Medulla oblongata (tissue), 1 donor: ENCODE measurements around the gene TSC2.

Source experiments
- DNase-seq: peaks from one replicate; pipeline ENCODE4 v3.0.0-alpha.2; 2015; ENCODE audit errors: extremely low spot score

TSC2 gene

DNA sequence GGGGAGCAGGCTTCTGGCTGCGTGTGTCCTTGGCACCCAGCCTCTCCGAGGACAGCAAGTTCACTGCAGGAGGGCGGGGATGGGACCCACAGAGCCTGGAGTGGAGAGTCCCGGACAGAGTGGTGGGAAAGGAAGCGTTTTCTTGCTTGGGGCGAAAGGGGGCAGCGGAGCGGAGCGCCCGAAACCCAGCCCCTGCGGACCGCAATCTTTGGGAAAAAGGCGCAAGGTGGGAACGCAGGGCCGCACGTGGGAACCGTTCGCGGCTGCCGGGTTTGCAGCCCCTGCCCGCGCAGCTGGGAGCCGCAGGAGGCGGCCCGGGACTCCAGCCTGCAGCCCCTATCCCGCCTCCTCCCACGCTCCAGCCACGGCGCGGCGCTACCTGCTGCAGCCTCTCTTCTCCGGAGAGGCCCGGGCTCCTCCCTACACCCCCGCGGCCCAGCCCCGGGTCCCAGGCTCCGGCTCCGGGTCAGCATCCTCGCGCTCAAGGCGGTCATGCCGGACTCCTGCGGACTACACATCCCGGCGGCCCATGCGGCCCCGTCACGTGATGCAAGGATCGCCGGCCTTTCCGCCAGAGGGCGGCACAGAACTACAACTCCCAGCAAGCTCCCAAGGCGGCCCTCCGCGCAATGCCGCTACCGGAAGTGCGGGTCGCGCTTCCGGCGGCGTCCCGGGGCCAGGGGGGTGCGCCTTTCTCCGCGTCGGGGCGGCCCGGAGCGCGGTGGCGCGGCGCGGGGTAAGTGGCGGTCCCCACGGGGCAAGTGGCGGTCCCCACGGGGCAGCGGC is at the start of gene TSC2, which contains the start of gene NTHL1:
TSC2 (plus strand) TSS at position 656 of the 786 bp plus-strand sequence. CDS start 631 bp downstream, outside the sequence.
NTHL1 (minus strand) TSS at position 505 of the 786 bp plus-strand sequence; CDS start at position 494, 11 bp downstream.
- peak; percentile 97 for DNase-seq

DNA sequence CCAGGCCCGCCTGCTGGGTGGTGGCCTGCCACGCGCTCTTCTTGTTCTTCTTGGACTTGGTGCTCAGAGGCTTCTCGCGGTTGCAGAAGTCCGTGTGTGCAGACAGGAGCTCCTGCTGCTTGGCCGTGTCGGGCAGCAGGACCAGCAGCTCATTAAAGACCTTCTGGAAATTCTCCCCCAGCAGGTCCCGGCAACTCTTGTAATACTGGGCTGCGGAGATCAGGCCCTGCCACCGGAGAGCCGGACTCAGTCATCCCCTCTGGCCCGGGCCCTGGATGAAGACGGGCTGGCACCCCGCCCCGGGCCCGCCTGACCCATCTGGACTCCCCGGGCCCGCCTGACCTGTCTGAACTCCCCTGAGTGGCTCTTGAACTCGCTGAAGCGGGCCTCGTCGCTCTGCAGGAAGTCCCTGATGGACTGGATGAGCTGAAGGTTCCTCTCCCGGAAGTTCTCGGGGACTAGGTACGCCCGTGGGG is 49.4 kb upstream of the TSC2 start:
- no peak for DNase-seq

DNA sequence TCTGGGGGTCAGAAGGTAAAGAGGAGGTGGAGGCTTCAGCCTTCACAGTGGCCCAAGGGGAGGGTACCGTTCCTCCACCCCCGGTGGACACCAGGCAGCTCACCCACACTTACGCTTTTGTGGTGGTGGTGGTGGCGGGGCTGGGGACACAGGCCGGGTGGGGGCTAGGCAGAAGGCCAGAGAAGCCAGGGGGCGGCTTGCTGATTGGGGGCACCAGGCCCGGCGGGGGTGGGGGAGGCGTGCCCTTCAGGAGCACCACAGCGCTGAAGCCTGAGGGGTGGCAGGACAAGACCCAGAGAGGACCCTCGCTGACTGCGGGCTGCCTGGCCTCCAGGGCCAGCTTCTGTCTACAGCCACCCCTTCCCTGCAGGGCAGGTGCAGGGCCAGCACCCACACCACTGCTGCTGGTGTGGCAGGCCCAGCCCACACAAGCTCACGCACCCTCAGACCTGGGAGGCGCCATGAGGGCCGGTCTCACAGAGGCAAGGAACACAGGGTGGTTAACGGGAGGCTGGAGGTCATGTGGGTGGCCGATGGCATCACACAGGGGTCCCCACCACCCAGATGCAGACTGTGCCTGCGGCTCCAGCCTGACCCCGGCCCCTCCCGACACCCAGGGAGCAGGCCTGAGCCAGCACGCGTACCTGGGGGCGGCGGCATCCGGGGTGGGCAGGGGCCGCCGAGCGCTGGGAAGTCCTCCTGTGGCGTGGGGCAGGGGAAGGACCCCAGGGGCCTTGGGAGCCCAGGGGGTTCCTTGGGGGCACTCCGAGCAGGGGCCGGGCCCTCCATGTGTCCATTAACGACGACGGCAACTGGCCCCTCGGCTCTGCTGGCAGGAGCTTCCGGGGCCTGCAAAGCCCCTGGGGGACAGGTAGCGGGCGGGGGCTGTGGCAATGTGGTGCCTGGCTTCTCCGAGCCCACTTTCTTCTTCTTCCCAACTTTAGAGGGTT is 48.7 kb upstream of the TSC2 start:
- no peak for DNase-seq

DNA sequence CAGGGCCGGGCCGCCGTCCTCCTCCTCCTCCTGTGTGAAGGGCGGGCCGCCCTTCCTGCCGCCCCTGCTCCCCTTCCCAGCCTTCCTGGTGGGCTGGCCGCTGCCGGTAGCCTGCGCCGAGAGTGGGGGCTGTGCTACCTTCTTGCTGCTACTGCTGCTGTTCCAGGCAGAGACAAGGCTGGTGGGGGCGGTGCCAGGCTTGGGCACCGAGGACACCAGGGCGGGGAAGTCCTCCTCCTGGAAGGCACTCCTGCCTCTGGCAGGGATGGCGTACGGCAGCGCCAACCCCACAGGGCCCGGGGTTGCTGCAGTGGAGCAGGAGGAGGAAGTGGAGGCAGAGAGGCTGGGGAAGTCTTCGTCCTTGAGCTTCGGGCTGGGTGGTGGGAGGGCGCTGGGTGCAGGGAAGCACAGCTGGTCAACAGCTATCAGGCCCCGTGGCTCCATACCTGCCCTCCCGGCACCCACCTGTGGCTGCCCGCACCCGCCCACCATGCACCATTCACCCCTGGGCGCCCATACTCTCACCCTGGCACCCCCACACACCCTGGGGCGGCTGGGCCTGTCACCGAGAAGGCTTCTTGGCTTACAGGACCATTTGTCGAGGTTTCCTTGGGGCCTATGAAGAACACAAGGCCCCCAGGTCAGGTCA is 47.8 kb upstream of the TSC2 start:
- DNase-seq, result no peak

DNA sequence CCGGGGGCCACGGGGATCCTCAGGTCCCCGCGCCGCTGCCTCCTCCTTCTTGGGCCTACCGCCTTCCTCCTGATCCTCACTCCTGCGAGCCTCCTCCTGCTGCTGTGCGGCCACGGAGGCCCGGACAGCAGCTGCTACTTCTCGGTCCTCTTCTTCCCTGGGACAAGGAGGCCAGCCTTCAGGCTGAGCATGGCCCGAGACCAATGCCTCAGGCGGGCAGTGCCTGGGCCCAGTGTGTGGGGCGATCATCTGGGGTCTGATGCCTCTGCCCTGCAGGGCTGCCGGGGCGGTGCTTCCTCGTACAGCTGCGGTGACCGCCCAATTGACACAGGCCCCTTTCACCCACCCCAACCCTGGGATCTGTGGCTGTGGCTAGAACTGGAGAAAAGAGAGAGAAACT is 46.8 kb upstream of the TSC2 start:
- no peak for DNase-seq

DNA sequence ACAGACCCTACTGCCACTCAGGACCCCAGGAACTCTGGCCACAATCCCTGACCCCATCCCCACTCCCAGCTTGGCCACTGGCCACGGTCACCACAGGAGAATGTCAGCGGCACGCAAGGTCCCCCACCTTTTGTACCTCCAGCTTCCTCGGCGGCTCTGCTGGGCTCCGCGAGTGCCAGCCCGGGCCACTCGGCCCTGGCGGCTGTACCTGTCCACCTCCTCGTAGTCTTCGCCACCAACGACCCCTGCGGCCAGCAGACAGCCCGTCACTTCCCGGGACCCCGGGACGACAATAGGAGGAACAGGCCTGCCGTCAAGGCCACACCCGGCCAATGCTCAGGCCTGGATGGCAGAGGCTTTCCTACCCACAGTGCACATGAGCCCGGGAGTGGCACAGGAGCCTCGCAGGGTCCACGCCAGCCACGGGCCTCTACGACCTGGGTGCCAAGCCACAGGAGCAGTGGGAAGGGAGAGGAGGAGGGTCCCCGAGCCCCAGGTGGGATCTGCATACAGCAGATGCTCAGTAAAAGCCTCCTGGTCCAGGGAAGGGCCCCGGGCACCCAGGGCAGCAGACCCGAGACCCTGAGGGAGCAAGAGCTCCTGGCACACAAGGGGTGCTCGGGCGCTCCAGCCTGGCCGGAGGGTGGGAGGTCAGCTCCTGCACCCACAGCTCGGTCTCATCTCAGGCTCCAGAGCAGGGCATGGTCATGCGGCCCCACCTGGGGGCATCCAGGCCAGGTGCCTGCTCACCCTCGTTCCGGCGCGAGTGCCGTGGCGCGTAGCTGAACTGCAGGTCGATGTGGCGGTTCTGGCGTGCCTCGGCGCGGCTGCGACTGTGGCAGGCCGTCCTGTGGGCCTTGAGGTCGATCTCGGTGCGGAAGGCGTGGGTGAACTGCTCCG is 46.1 kb upstream of the TSC2 start:
- DNase-seq, result no peak

DNA sequence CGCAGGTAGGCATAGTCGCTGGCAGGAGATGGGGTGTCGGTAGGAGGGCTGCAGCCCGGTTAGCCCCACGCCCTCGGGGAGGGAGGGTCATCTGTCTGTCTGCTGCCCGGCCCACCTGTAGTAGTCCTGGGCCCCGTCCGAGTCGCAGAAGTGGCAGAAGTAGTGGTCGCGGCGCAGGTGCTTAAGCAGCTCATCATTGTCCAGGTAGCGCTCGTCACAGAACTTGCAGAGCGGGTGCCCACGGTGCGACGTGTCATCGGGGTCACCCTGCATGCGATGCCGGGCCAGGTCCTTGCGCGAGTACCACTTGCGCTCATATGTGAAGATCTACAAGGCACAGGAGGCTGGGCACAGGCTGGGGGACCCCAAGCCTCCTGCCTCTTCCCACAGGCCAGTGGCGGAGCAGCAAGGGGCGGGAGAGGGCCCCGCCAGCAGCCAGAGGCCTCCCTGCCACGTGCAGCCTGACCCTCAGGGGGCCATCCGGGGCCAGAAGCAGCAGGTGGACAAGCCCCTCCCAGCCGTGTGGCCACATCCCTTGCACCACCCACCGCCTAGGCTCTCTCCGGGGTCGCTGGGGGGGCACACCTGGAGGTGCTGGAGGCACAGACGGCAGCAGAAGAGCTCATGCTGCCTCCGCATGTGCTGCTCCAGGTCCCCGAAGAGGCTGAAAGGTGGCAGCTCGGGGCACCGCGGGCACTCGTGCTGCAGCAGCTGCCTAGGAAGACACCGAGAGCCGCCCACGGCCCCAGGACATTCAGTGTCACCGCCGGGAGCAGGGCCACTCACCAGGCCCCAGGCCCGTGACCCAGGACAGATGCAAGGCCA is 45.2 kb upstream of the TSC2 start:
- no peak for DNase-seq

DNA sequence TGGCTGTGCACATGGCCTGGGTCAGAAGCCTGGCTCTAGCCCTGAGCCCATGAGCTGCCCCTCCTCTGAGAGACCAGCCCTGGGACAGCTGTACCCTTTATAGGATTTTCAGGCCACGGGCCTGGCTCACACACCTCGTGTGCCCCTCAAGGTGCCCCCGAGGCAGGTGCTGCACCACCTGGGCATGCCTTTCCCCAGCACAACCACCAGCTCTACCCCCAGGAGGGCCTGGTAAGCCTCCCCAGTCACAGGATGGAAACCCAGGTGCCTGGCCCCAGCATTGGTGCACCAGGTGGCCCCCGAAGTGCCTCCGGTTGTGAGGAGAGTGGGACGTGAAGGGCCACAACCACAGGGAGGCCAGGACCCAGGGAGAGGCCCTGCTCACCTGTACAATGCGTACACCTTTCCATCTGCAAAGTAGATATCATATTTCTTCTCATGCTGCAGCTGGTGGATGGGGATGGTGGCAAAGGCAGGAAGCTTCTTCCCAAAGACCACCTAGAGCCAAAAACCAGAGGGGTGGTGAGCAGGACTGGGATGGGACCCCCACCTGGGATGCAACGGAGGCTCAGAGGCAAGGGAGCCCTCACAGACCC is 44.5 kb upstream of the TSC2 start:
- DNase-seq, result no peak

DNA sequence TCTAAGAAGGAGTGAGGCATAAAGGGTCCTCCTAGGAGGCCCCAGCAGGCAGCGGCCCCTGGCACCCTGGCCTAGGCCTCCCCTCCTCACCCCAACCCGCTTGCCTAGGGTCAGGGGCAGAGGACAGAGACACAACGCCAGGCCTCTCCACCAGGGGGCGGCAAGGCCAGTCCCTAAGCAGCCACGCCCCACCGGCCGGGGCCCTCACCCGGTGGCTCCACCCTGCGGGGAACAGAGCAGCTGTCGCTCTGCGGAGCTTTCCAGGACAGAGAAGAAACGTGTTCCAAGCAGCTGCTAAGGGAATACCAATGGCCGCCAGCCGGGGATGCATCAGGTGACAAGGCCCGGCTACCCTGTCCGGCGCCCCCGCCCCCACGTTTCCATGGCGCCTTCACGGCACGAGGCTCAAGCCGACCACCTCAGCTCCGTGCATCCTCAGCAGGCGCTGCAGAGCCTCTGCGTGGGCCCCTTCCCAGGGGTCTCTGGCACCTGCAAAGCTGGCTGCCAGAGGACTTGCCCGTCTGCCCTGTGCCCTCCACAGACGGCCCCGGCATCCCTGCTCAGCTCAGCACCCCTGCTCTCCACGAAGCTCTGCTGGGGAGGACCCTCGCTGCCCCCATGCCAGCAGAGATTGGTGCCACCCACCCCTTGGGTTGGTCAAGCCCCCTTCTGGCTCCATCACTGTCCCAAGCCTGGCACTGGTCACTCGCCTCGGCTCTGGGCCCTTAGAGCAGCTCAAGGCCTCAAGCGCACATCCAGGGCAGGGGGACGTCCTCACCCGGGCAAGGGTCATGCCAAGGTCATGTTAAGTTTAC is 43.8 kb upstream of the TSC2 start:
- peak; percentile 82 for DNase-seq

DNA sequence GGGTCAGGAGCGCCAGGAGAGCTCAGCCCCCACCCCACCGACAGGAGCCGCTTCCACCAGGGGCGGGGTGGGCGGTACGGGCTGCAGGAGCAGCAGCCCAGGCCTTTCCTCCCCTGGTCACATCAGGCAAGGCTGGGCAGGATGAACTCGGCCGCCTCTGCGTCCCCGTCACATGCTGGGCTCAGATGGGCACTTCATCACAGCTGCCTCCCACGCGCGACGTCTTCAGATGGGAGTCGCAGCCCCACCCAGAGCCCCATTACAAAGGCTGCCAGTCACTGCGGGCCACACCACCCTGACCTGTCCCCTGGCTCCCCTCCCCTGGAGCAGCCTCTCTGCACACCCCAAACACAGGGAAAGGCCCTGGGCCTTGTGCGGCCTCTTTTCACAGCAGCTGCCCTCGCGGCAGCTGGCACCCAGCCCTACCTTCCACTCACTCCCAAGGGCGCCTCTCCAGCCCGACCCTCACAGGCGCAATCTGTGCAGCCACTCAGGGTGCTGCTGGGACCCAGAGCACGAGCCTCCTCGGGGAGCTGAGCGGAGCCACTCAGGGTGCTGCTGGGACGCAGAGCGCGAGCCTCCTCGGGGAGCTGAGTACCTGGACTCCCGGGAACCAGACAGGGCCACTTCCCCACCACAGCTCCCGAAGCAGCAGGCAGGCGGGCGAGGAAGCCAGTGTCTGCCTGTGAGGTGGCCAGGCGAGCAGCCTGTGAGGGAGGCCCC is 42.8 kb upstream of the TSC2 start:
- no peak for DNase-seq

DNA sequence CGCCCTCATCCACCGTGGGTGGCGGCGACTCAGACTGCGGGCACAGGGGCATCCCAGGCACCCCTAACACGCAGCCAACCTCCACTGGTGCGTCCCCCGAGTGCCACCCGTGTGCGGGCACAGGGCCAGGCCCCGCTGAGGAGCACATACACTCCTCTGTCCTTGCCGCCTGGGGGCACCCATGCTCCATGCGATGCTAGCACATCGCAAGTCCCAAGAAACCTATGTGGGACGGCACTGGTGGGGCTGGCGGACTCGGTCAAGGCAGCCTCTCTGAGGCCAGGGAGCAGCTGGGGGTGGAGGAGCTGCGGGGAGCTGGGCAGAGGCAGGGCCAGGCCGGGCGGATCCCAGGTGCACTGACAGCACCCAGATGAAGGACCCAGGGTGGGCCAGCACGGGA is 42.1 kb upstream of the TSC2 start:
- no peak for DNase-seq

DNA sequence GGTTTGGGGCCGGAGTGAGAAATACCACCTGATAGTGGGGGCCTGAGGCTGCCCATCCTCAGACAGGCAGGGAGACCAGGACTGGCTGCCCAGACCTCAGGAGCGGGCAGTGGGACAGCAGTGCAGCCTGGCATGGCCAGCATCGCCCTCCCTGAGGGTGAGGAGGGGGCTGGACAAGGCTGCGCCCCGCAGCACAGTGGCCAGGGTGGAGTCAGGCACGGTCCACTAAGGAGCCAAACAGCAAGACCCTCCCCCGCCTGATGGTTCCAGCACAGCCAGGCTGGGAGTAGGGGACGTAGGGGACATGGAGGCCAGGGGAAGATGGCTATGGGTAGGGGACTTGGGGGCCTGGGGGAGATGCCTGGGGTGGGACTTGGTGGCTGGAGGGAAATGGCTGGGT is 41.5 kb upstream of the TSC2 start:
- no peak for DNase-seq

DNA sequence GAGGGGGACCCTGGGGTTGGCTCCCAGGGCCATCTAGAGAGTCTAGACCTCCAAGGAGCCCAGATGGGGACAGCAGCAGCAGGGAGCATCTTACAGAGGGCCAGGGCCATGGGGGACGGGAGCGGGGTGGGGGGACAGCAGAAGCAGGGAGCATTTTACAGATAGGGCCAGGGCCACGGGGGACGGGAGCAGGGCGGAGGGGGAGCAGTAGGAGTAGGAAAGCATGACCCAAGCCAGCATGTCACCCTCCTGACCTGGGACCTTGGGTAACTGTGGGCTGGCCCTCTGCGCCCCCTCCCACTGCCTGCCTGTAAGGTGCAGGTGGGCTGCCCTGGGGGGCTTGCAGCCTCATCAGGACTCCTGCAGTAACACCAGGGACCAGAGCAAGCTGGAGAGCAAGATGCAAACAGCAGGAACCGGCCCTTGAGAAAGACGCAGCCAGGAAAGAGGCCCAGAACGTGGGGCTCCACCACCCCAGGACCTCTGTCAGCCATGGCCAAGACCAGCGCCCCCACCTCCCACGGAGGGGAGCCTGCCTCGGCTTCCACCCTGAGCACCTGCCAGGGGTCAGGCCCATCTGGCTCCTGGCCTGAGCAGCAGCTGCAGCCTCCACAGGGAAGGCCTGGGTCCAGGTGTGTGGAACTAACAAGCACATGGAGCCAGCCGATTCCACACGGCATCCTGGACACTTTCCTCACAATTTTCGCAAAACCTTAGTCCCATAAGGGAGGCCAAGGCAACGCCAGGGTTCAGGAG is 40.5 kb upstream of the TSC2 start:
- no peak for DNase-seq

DNA sequence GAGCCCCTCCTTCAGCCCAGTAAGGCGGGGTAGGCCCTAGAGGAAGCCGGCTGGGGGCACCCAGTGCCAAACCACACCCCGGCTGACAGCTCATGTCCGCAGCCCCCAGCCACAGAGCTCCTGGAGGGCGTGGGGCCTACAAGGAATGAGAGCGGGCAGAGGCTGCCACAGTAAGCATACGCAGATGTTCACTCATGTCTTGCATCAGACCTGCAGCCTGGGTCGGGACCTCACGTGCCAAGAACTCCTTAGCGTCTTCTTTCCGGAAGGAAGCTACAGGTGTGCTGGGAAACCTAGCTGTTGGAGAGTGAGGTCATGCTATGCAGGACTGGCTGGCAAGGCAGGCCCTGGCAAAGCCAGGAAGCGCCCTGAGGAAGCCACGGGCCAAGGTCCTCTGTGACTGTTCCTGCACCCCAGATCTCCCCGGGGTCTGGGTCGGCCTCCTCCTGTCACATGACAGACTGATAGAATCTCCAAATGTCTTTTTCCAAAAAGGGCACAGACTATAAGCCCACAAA is 39.7 kb upstream of the TSC2 start:
- no peak for DNase-seq

DNA sequence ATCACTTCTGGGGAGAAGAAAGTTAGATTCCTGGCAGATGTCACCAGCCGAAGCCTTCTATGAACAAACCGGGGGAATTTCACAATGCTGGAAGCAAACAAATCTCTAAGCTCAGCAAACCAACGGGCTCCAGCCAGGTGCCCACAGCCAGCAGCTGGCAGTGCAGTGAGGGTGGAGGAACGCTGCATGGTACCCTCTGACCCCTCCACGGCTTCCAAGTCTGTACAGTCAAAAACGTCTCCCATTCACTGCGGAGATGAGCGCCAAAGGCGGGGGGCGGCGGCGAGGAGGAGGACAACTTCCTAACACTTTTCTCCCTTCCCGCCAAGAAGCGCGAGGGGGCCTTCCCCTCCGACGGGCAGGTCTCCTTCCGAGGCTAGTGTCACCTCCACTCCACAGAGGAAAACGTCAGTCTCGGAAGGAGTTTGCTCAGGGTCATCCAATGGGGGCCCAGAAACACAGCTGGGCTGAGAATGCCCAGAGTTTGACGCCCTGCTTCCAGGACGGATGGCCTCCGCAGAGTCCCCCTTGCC is 39.1 kb upstream of the TSC2 start:
- no peak for DNase-seq

DNA sequence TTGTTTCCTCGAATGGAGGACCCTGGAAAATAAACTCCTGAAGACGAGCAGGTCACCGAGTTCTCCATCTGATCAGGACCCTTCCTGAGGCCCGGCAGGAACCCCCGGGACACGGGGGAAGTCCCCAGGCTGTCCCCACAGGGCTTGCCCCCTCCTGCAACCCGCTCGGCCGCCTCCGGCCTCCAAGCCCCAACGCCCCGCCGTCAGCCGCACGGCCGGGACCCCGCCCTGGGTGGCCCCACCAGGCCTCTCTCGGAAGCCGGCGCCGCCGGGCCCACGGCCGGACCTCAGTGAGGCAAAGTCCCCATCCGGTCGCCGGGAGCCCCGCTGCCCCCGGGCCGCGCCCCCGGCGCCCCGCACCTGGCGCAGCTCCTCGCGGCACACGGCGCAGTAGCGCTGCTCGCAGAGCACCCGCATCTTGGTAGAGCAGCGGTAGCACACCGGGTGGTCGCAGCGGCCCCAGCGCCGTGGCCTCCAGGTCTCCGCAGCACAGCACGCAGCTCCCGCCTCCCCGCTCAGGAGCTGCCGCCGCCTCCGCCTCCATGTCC is 38.5 kb upstream of the TSC2 start:
- DNase-seq, result no peak
